AG04450 (cell line): ENCODE data around the gene SMPD3. TPM values are rescaled to one million over a fixed set of nuclear protein-coding genes. Genes with fewer than 3 reads are reported as not detected.

Source experiments
- CTCF ChIA-PET: fragments of 300-600, 350-600 bp; formaldehyde crosslinking; extraction: SDS; loops from one replicate; lab custom pipeline; 2022; ENCODE audit warnings: antibody characterized with exemption, inconsistent platforms; lab: Charles Lee
- POLR2A ChIA-PET: fragments of 350-600 bp; formaldehyde crosslinking; extraction: SDS; loops from one replicate; lab custom pipeline; 2021; ENCODE audit warnings: antibody characterized with exemption, inconsistent platforms; lab: Yijun Ruan, JAX
- DNase-seq: peaks from one replicate; pipeline ENCODE4 v3.0.0-alpha.2; 2011; ENCODE audit warnings: low read depth, low spot score
- H3K27ac ChIP-seq: one replicate; pipeline ENCODE4 v1.5.1; 2012; ENCODE audit warnings: low read depth, low read length, control low read depth
- H3K27me3 ChIP-seq: one replicate; pipeline ENCODE4 v1.6.0; 2012; ENCODE audit warnings: low read length; ENCODE audit not compliant: control insufficient read depth, insufficient read depth
- H3K4me3 ChIP-seq: 2 replicates; pipeline ENCODE4 v1.5.1; 2011; ENCODE audit warnings: mild to moderate bottlenecking, low read depth, low read length, control low read depth
- H3K9me3 ChIP-seq: 2 replicates; pipeline ENCODE4 v1.5.1; 2012; ENCODE audit warnings: low read length; ENCODE audit not compliant: control insufficient read depth, insufficient read depth
- CTCF ChIP-seq: IDR thresholded peaks from 2 replicates; pipeline ENCODE4 v1.5.1; 2011; ENCODE audit warnings: low read depth, low read length, control low read depth, inconsistent platforms
- polyA plus RNA-seq: library from polyadenylated mRNA; depleted of rRNA; stranded (reverse); fragments of >200 nt; gene quantifications from 2 replicates; pipeline ENCODE4 v1.2.3, GENCODE V29; 2011

SMPD3 gene
- polyA plus RNA-seq, 1 experiment = not detected

DNA sequence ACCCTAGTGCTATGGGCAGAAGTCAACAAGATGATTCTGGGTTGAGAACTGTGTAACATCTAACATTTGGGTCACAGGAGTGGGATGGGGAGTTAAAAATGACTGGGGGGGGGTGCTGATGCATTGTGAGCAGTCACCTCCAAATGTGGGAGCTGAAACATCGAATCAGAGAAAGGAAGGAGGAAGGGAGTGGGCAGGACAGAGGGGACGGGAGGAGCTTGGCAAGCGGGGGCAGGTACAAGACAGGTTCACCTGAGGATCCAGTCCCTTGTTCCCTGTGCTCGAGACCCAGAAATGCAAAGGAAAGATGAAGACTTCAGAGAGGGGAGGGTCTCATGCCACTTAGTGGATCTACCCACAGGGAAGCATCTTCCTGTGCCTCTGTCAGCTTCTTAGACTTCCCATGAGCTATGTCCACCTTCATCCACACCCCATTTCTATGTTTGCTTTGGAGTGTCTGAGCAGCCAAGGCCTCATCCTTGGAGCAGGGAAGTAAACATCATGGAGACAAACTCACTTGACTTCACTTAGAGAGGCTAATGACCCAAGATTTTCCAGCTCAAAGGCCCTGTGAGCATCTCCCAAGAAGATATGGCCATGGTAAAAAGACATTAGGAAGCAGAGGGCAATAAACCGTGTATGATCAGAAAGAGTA, 20.5 kb downstream of the SMPD3 start:
- Histone ChIP-seq H3K4me3 (no peak overlapping the region), H3K27me3 (peaks cover 16% of the 10 kb centered on the region), H3K9me3 (no peaks in the 10 kb centered on the region), H3K27ac (no peak overlapping the region)
- DNase-seq = no peak
- no peak for TF ChIP-seq CTCF
- CTCF ChIA-PET = interaction anchor here (1.0 kb wide), 1 partner anchor 31 kb away, joined by 3 read pairs; no protein-coding TSS in a partner anchor
- POLR2A ChIA-PET = no interaction called here

- ChIA-PET POLR2A (no interaction called here), CTCF (interaction anchor here (0.7 kb wide), 1 partner anchor 385 kb away, joined by 4 read pairs; no protein-coding TSS in a partner anchor)
- no peak for TF ChIP-seq CTCF
- Histone ChIP-seq H3K4me3 (no peak overlapping the region), H3K27me3 (peaks cover 23% of the 10 kb centered on the region), H3K27ac (no peak overlapping the region), H3K9me3 (no peaks in the 10 kb centered on the region)
- DNase-seq = no peak
These were observed 22.0 kb downstream of the SMPD3 start for GRCh38 chr16:68426347-68426652.

DNA sequence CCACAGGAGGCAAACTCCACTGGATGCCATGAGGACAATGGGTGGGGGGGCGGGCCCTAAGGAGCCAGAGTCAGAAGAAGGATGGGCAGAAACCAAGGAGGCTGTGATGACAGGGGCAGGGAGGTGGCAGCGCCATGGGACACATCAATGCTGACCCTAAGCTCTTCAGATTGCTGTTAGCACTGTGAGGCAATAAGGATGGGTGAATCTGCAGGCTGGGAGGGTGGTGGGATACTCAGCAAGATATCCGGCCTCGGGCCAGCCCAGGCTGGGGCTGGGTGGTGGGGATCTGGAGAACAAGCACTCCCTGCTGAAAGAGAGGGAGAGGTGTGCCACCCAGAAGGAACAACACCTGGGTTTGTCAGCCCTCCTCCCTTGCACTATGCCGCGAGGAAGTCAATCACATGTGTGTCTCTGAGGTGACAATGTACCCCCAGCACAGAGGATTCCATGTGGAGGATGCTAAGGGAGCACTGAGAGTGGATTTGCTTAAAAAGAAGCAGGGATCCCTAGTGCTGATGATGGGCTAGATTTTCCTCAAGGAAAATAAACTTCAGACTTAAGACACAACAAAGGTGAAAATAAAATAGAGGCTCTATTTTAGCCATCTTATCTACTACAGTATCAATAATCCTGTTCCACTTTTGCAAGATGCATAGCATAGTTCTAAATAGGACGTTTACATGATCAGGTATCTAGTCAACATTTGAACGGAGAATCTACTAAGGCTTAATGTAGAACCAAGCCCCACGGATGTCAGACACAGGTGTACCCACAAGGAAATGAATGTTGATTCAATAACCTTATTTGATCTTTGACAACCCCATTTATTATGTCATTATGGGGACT, 22.6 kb downstream of the SMPD3 start:
- Histone ChIP-seq H3K4me3 (no peak overlapping the region), H3K9me3 (no peaks in the 10 kb centered on the region), H3K27ac (no peak overlapping the region), H3K27me3 (peaks cover 25% of the 10 kb centered on the region)
- ChIA-PET POLR2A (no interaction called here), CTCF (no interaction called here)
- no peak for DNase-seq
- TF ChIP-seq CTCF = no peak

- peaks cover 21% of the 10 kb centered on the region for H3K27me3 ChIP-seq
- no peak overlapping the region for H3K27ac ChIP-seq
- no peak overlapping the region for H3K4me3 ChIP-seq
- no peak for DNase-seq
- no peaks in the 10 kb centered on the region for H3K9me3 ChIP-seq
- POLR2A ChIA-PET = no interaction called here
- CTCF ChIA-PET = interaction anchor here (1.2 kb wide), 1 partner anchor 27 kb away, joined by 3 read pairs; no protein-coding TSS in a partner anchor
- no peak for TF ChIP-seq CTCF
These were observed 24.5 kb downstream of the SMPD3 start for GRCh38 chr16:68423771-68424170.

DNA sequence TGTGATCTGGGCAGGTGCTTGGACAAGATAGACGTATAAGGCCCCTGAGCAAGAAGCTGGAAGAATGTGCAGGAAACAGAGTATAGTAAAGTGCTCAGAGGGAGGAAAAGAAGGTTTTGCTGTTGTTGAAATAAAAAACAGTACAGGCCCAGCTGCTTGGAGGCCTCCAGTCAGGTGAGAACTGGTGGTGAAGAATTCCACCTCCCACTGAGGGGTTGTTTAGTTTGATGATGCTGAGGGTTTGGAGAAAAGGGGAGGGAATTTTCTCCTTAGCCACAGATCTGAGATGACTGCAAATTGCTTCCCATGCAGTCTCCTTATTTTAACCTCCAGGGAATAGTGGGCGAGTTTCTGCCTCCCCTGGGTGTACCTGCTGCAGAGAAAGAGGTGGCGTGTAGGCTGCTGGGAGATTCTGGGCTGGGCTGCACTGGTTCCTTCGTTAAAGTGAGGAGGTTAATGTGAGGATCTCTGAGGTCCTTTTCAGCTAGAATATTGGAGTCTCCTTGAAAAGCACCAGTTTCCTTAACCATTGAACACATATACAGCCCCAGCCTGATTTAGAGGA, 25.8 kb downstream of the SMPD3 start:
- Histone ChIP-seq H3K9me3 (no peaks in the 10 kb centered on the region), H3K27me3 (peaks cover 21% of the 10 kb centered on the region), H3K4me3 (no peak overlapping the region), H3K27ac (no peak overlapping the region)
- CTCF ChIA-PET = interaction anchor here (1.2 kb wide), 1 partner anchor 26 kb away, joined by 3 read pairs; no protein-coding TSS in a partner anchor
- TF ChIP-seq CTCF = no peak
- POLR2A ChIA-PET = no interaction called here
- no peak for DNase-seq
